ENCODE data around the gene TRIM56. TPM values are rescaled to one million over a fixed set of nuclear protein-coding genes. Genes with fewer than 3 reads are reported as not detected.
"Not testable (repeated sequence)": the region's sequence is repeated elsewhere in the genome, so short reads cannot be mapped to it uniquely, and the experiment has no call there.

The TRIM56 gene
- 10 to 100 TPM; 35.1 to 35.3 TPM for total RNA-seq

GRCh38 chr7:101085162-101085964, at the start of gene TRIM56:
TSS of gene TRIM56 (plus strand) at chr7:101085481. CDS start at chr7:101087313, 1,832 bp downstream.
- H3K4me1 Mint-ChIP-seq, result peaks cover 19% of the 10 kb centered on the region
- DNase-seq, result peak; percentile 83
- peaks cover 21% of the 10 kb centered on the region for H3K36me3 Mint-ChIP-seq
- H3K27me3 Mint-ChIP-seq, result no peaks in the 10 kb centered on the region
- peak within 1 kb of the TSS; percentile 100 for H3K27ac Mint-ChIP-seq
- H3K4me3 Mint-ChIP-seq, result peak within 1 kb of the TSS; percentile 99
- no peaks in the 10 kb centered on the region for H3K9me3 Mint-ChIP-seq

GRCh38 chr7:101035941-101036340, 49.3 kb upstream of the TRIM56 start:
- Mint-ChIP-seq H3K9me3 (no peaks in the 10 kb centered on the region), H3K4me3 (no peak overlapping the region), H3K4me1 (no peaks in the 10 kb centered on the region), H3K36me3 (no peaks in the 10 kb centered on the region), H3K27ac (no peak overlapping the region), H3K27me3 (no peaks in the 10 kb centered on the region)
- no peak for DNase-seq

- H3K9me3 Mint-ChIP-seq, H3K36me3 Mint-ChIP-seq, DNase-seq, H3K27me3 Mint-ChIP-seq, H3K4me1 Mint-ChIP-seq, H3K27ac Mint-ChIP-seq, H3K4me3 Mint-ChIP-seq: not testable (repeated sequence)
These were observed 44.0 kb upstream of the TRIM56 start for GRCh38 chr7:101041283-101041682.

- Mint-ChIP-seq H3K27ac (no peak overlapping the region), H3K36me3 (no peaks in the 10 kb centered on the region), H3K4me3 (no peak overlapping the region), H3K4me1 (peaks cover 5% of the 10 kb centered on the region), H3K27me3 (peaks cover 46% of the 10 kb centered on the region), H3K9me3 (no peaks in the 10 kb centered on the region)
- DNase-seq, result peak; percentile 32
These were observed 26.9 kb upstream of the TRIM56 start for GRCh38 chr7:101058355-101058754.

DNA sequence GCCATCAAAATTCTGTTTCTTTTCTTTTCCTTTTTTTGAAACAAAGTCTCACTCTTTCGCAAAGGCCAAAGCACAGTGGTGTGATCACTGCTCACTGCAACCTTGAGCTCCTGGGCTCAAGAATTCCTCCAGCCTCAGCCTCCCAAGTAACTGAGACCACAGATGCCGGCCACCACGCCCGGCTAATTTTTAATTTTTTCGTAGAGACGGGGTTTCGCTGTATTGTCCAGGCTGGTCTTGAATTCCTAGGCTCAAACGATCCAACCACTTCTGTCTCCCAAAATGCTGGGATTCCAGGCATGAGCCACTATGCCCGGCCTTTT, 25.7 kb upstream of the TRIM56 start:
- no peaks in the 10 kb centered on the region for H3K36me3 Mint-ChIP-seq
- no peak for DNase-seq
- H3K9me3 Mint-ChIP-seq, result no peaks in the 10 kb centered on the region
- peaks cover 50% of the 10 kb centered on the region for H3K27me3 Mint-ChIP-seq
- H3K27ac Mint-ChIP-seq, result no peak overlapping the region
- no peak overlapping the region for H3K4me3 Mint-ChIP-seq
- H3K4me1 Mint-ChIP-seq, result peaks cover 5% of the 10 kb centered on the region

GRCh38 chr7:101060992-101061391, 24.3 kb upstream of the TRIM56 start:
- Mint-ChIP-seq H3K27ac (no peak overlapping the region), H3K4me3 (no peak overlapping the region), H3K36me3 (no peaks in the 10 kb centered on the region), H3K4me1 (peaks cover 5% of the 10 kb centered on the region), H3K27me3 (peaks cover 52% of the 10 kb centered on the region), H3K9me3 (no peaks in the 10 kb centered on the region)
- no peak for DNase-seq

GRCh38 chr7:101064176-101064550, 21.1 kb upstream of the TRIM56 start:
- peaks cover 35% of the 10 kb centered on the region for H3K27me3 Mint-ChIP-seq
- H3K4me3 Mint-ChIP-seq, H3K36me3 Mint-ChIP-seq, H3K9me3 Mint-ChIP-seq, H3K27ac Mint-ChIP-seq, H3K4me1 Mint-ChIP-seq, DNase-seq: not testable (repeated sequence)

DNA sequence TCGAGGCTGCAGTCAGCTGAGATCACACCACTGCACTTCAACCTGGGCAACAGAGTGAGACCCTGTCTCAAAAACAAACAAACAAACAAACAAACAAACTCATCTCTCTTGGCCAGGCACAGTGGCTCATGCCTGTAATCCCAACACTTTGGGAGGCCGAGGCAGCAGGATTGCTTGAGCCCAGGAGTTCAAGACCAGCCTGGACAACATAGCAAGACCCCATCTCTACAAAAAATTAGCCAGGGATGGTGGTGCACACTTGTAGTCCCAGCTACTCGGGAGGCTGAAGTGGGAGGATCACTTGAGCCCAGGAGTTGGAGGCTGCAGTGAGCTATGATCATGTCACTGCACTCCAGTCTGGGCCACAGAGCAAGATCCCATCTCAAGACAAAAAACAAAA, 20.1 kb upstream of the TRIM56 start:
- peaks cover 30% of the 10 kb centered on the region for H3K27me3 Mint-ChIP-seq
- H3K4me3 Mint-ChIP-seq, DNase-seq, H3K9me3 Mint-ChIP-seq, H3K36me3 Mint-ChIP-seq, H3K27ac Mint-ChIP-seq, H3K4me1 Mint-ChIP-seq: not testable (repeated sequence)

DNA sequence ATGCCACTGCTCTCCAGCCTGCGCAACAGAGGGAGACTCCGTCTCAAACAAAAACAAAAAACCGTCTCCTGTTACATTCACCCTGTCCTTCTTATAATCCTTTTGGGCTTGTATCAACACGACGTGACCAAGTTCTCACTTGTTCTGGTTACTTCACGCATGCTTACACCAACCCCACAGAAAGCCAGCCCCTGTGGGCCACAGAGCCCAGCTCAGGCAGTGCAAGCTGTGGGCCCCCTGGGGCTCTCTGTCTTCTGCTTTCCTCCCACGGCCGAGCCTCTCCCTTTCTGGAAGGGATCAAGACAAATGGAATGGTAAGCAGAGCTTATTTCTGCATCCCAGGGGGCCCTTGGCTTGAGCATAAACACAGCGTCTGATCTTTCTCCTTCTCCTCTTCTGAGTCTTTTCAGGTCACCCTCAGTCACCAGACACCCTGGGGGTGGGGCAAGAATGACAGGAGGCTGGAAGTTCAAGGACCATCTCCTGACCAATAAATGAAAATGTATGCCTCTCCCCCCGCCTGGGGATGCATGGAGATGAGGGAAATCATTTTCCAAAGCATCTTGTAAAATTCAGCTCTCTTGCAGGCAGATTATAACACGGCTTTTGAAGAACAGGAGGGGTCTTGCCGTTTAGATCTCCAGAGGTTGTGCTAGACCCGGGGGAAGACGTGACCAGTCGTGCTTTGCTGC, 19.0 kb upstream of the TRIM56 start:
- Mint-ChIP-seq H3K27ac (no peak overlapping the region), H3K4me1 (no peaks in the 10 kb centered on the region), H3K36me3 (no peaks in the 10 kb centered on the region), H3K9me3 (no peaks in the 10 kb centered on the region), H3K4me3 (no peak overlapping the region), H3K27me3 (peaks cover 24% of the 10 kb centered on the region)
- no peak for DNase-seq

DNA sequence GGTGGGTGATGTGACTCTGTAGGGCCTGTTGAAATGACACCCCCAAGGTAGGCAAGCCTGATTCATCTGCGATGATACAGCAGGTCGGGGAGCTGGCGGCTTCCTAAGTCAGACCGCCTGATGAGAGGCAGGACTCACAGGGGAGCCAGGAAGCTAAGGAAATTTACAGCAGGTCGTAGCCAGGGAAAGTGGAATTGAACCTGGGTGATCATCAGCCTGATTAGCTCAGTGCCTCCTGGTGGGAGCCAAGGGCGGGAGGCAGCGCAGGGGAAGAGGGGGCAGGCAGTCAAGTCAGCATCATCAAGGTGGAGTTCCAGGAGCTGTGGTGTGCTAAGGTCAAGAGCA, 18.5 kb upstream of the TRIM56 start:
- no peak overlapping the region for H3K27ac Mint-ChIP-seq
- no peaks in the 10 kb centered on the region for H3K9me3 Mint-ChIP-seq
- peaks cover 24% of the 10 kb centered on the region for H3K27me3 Mint-ChIP-seq
- H3K4me1 Mint-ChIP-seq, result no peaks in the 10 kb centered on the region
- no peaks in the 10 kb centered on the region for H3K36me3 Mint-ChIP-seq
- no peak for DNase-seq
- no peak overlapping the region for H3K4me3 Mint-ChIP-seq

GRCh38 chr7:101068401-101068800, 16.9 kb upstream of the TRIM56 start:
- no peaks in the 10 kb centered on the region for H3K4me1 Mint-ChIP-seq
- H3K36me3 Mint-ChIP-seq, result no peaks in the 10 kb centered on the region
- H3K4me3 Mint-ChIP-seq, result no peak overlapping the region
- no peak overlapping the region for H3K27ac Mint-ChIP-seq
- no peak for DNase-seq
- peaks cover 24% of the 10 kb centered on the region for H3K27me3 Mint-ChIP-seq
- H3K9me3 Mint-ChIP-seq, result no peaks in the 10 kb centered on the region

GRCh38 chr7:101071362-101072104, 13.7 kb upstream of the TRIM56 start:
- not testable (repeated sequence) for H3K36me3 Mint-ChIP-seq, DNase-seq, H3K27me3 Mint-ChIP-seq, H3K4me3 Mint-ChIP-seq, H3K9me3 Mint-ChIP-seq, H3K27ac Mint-ChIP-seq, H3K4me1 Mint-ChIP-seq

DNA sequence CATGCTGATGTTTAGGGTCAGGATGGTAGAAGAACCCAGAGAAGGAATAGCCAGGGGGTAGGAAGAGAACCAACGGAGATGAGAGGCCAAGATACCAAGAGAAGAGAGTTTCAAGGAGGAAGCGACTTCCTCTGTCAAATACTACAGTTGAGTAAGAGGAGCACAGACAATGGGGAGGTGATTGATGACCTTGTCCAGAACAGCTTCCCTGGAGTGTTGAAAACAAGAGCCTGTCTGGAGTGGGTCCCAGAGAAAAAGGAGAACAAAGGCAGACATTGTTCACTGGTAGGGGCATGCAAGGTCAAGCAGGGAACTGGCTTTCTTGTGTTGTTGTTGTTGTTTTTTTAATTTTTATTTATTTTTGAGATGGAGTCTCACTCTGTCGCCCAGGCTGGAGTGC, 9.6 kb upstream of the TRIM56 start:
- Mint-ChIP-seq H3K4me1 (peaks cover 5% of the 10 kb centered on the region), H3K27ac (no peak overlapping the region), H3K4me3 (no peak overlapping the region), H3K36me3 (no peaks in the 10 kb centered on the region), H3K27me3 (no peaks in the 10 kb centered on the region), H3K9me3 (no peaks in the 10 kb centered on the region)
- no peak for DNase-seq

GRCh38 chr7:101076183-101076582, 9.1 kb upstream of the TRIM56 start:
- not testable (repeated sequence) for H3K27me3 Mint-ChIP-seq, H3K4me1 Mint-ChIP-seq, H3K9me3 Mint-ChIP-seq, DNase-seq, H3K4me3 Mint-ChIP-seq, H3K27ac Mint-ChIP-seq, H3K36me3 Mint-ChIP-seq

DNA sequence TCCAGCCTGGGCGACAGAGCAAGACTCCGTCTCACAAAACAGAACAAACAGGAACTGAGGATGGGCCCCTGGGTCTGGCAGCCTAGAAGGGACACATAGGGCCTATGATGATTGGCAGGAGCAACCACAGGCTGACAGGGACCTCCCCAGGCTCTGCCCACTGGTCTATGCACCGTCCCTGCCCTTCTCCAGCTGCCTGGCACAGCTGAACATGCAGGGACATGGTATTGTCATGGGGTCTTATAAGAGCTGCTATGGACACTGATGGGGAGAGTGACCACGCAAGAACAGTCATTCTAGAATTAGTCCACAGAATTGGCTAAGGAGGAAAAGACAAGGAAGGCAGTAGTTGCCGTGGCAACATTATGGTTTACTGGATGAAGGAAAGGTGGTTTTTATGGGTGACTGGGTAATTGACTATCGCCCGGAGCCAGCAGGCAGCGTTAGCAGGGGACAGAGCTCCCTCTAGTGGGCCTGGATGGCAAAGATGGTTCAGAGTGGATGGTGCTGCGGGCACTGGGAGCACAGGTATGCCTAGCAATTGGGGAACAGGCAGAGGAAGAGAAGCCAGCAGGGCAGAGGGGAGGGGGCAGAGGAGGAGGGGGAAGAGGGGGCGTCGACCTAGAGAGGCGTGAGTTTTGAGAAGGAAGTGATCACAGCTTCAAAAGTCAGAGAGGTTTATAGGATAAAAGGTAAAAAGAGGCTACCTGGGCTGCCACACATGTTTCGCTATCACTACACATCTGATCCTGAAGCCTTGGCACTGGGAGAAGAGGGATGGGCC, 7.8 kb upstream of the TRIM56 start:
- H3K27ac Mint-ChIP-seq, result no peak overlapping the region

More for the DNA sequence above, 7.8 kb upstream of the TRIM56 start:
- Mint-ChIP-seq H3K9me3 (no peaks in the 10 kb centered on the region), H3K4me1 (peaks cover 5% of the 10 kb centered on the region), H3K36me3 (no peaks in the 10 kb centered on the region), H3K27me3 (no peaks in the 10 kb centered on the region), H3K4me3 (no peak overlapping the region)
- peak; percentile 79 for DNase-seq
